Stimulated activated CD4-positive, alpha-beta T cell treated with anti-CD3 and anti-CD28 coated beads, Interleukin-15, amount 100 ng/mL, for 24 hours (primary cell): ENCODE data around the gene SPINT2.

Experiments used
- DNase-seq: peaks from one replicate; pipeline ENCODE4 v3.0.0-alpha.2; 2020

SPINT2 gene

DNA sequence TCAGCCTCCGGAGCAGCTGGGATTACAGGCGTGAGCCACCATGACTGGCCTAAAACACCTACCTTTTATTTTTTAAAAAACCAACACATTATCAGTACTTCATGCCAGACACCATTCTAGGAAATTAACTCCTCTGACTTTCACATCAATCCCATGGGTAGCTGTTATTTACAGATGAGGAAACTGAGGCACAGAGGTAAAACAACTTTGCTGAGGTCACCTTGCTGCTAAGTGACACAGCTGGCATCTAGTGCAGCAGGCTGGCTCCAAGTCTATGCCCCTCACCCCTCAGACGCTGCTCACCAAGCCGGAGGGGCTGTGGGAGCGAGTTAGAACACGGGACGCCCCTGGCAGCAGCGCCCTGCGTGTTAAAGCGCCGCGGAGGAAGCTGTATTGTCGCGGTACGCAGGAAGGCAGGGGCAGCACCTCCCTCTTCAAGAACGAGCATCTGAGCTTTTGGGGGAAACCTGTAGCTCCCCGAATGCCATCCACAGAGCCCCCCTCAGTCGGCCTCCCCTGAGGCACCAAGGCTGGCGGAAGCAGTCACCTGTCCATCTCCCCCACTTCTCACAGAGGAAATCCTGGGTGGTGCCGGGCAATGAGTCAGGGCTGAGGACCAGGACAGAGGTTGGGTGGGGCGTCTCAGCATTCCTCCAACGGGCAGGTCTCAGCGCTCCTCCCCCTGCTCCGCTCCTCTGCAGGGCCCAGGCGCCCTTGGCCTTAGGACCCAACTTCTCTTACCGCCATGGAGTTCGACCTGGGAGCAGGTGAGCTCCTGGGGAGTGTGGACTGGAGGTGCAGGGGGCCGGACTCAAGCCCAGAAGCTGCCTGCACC is 39.4 kb downstream of the SPINT2 start, which contains the start of gene C19orf33:
C19orf33 (plus strand) TSS at position 735 of the 835 bp plus-strand sequence; CDS start at position 746, 11 bp downstream.
- no peak for DNase-seq

DNA sequence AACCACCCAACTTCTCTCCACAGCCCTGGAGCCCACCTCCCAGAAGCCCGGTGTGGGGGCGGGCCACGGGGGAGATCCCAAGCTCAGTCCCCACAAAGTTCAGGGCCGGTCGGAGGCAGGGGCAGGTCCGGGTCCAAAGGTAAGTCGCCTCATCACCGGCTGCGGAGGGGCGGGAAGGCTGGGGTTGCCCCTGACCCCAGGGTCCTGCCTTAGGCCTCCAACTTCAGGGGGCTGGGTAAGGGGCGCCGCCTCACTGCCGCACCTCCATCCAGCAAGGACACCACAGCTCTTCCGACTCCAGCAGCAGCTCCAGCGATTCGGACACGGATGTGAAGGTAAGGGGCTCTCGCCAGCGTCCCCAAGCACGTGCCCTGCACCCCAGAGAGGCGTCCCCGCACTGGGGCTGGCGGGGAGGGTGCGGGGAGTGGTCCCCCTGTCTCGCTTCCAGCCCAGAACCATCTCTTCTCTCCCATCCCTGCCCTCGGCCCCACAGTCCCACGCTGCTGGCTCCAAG is 40.0 kb downstream of the SPINT2 start:
- no peak for DNase-seq

DNA sequence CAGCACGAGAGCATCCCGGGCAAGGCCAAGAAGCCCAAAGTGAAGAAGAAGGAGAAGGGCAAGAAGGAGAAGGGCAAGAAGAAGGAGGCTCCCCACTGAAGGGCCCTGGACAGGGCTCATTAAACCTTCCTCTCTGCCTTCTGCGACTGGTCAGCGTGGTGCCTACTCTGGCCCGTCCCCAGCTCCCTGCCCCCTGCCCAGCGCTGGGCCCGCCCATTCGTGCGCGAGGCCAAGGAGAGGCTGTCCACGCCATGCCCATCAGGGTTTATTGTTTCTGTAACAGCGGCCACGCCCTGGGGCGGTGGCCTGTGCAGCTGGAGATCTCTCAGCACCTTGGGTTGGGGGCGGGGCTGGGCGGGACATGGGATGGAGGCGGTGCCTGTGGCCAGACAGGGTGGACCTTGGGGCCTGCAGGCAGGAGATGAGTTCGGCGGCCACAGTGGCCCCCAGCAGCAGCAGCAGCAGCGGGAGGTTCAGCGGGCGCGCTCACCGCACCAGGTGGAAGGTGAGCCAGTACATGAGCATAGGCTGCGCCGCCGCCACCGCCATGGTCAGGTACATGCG is 40.6 kb downstream of the SPINT2 start:
- DNase-seq: no peak

DNA sequence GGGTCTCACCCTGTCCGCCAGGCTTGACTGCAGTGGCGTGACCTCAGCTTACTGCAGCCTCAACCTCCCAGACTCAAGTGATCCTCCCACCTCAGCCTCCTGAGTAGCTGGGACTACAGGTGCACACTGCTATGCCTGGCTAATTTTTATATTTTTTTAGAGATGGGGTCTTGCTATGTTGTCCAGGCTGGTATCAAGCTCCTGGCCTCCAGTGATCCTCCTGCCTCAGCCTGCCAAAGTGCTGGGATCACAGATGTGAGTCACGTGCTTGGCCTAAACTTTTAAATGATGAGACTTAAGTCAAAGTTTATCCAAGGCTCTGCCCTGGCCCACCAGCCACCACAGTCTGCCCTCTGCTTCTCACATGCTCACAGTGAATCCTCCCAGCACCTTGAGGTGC is 41.9 kb downstream of the SPINT2 start:
- no peak for DNase-seq

DNA sequence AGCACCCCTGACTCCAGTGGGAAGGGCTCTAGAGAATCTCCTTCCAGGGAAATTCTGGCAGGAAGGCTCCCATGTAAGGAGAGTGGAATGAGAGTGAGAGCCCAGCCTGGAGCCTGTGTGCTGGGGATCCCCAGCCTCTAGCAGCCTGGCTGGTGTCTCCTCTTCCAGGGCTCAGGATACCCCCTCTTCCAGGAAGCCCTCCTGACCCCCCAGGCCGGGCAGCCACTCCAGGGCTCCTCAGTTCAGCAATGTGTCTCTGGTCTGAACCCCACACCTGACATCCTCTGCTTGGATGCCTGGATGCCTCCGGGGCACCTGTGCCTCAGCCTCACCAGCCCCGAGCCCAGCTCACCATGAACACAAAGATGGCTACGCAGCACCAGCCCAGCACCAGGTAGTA is 42.7 kb downstream of the SPINT2 start:
- DNase-seq: no peak

DNA sequence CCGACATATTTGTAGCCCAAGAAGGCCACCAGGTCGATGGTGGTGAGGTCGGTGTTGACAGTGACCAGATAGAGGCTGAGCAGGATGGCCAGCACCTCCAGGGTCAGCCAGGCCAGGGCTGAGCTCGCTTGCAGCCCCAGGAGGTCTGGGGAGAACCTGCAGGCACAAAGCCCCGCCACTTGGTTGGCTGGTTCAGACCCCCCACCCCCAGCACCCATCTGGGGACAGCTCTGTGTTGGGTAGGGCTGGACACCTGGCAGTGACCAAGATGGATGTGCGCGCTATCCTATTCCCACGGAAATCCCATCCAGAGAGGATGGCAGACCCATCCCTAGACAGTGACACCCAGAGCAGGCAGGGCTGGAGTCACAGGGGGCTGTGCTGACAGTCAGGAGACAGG is 43.2 kb downstream of the SPINT2 start:
- DNase-seq: no peak

DNA sequence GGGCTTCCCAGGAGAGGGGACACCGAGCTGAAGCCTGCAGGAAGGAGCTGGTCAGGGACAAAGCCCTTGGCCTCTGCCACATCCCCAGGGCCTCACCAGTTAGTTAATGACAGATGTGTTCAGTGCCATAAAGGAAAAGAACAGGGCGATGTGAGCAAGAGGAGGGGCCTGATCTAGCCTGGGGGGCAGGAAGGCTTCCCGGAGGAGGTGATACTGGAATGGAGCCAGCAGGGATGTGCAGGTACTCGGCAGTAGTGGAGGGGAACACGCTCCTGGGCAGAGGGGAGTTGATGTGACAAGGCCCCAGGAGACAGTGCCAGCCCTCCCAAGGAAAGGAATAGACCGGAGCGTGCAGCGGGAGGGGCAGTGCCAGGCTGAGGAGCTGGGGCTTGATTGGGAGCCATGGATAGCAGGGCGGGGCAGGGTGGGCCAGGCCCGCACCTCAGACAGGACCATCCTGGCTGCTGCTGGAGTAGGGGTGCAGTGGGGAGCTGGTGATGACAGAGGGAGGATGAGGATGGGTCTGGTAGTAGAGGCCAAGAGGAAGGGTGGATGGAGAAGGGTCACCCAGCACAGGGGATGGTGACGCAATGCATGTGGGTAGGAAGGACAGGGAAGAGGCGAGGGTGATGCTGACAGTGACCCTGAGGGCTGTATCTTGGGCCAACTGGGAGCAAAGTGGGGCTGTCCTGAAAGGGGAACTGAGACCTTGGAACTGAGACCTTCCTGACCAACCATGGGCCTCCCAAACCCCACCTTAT is 43.8 kb downstream of the SPINT2 start:
- DNase-seq: no peak

DNA sequence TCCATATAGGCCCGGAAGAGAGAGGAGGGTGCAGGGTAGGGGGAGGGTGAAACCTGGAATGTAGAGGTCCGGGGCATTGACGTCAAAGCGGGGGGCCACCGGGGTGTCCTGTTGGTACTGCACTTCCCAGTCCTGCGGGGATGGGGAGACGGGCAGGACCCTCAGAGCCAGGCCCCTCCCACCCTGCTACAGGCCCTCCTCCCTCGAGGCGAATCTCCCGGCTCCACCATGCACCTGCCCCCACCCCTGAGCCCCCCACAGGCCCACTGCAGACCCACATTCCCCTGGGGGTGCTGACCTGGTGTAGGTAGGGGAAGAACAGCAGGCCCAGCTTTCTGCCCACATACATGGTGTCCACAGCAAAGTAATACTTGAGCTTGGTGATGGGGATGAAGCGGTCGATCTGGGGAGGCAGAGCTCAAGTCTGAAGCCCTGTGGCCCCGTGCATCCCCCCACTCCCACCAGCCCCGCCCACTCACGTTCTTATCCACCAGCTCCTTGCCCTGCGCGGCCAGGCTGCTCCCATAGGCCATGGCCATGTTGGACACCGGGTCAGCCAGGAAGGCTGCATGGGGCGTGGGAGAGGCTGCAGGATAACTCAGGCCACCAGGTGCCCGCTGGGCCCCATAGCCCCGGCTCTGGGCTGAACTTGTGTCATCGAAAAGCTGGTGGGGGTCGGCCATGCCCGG is 44.7 kb downstream of the SPINT2 start:
- DNase-seq: no peak

DNA sequence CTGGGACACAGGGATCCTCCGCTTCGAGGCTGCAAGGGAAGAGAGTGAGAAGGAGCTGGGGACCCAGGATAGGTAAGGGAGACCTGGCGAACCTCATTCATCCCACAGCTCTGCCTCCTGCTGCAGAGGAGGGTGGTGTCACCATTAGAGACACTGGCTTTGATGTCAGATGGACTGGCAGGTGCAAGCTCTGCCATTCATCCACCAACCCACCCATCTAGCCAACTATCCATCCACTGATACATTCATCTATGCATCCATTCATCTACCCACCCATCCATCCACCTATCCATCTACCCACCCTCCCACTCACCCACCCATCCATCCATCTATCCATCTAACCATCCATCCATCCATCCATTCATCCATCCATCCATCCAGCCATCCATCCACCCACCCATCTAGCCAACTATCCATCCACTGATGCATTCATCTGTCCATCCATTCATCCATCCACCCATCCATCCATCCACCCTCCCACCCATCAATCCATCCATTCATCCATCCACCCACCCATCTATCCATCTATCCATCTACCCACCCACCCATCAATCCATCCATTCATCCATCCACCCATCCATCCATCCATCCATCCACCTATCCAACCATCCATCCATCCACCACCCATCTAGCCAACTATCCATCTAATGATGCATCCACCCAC is 45.4 kb downstream of the SPINT2 start:
- DNase-seq: no peak

DNA sequence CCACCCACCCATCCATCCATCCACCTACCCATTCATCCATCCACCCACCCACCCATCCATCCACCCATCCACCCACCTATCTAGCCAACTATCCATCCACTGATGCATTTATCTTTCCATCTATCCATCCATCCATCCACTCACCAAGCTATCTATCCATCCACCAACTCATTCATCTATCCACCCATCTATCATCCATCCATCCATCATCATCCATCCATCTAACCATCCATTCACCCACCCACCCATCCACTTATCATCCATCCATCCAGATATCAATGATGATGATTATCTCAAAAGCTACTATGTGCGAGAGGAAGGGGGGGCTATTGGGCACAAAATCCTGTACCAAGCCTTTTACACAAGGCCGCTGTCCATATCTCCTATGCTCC is 45.9 kb downstream of the SPINT2 start:
- DNase-seq: no peak

DNA sequence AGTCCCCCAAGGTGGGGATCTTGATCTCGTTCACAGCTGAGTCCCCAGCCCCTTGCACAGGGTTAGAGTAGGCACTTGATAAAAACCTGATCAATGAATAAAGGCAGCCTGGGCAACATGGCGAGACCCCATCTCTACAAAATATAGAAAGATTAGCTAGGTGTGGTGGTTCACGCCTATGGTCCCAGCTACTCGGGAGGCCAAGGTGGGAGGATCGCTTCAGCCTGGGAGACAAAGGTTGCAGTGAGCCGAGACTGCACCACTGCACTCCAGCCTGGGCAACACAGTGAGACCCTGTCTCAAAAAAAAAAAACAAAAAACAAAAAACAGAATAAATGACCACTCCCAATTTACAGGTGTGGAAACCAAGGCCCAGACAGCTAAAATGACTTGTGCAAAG is 46.6 kb downstream of the SPINT2 start:
- no peak for DNase-seq

DNA sequence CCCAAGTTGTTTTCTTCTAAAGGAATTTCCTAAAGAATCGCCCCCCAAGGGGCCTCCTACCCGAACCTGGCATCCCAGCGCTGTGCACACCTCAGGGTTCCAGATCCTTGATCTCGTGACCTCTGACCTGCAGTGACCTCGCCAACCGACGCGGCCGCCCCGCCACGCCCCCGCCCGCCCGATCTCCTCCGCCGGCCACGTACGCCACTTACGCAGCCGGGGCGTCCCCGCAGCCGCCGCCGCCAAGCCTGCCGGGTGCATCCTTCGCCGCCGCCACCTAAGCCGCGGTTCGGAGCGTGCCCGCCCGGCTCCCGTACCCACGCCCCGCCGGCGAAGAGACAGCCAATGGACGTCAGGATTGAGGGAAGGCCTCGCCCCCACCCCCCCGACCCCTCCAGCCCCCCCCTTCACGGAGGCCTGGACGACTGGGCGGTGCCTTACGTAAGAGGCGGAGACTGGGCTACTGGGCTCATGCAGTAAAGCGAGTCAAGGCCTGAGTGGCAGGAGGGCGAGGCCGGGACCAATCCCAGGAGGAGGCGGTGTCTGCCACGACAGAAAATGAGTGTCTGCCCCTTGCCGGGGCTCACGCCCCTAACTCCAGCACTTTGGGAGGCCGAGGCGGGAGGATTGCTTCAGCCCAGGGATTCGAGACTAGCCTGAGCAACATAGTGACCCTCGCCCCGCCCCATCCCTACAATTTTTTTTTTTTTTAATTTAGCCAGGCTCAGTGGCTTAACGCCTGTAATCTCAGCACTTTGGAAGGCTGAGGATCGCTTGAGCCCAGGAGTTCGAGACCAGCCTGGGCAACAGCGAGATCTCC is 51.5 kb downstream of the SPINT2 start, which contains the start of gene YIF1B:
YIF1B (minus strand) TSS at position 291 of the 820 bp plus-strand sequence; CDS start at position 261, 30 bp downstream.
- DNase-seq: peak; percentile 98

DNA sequence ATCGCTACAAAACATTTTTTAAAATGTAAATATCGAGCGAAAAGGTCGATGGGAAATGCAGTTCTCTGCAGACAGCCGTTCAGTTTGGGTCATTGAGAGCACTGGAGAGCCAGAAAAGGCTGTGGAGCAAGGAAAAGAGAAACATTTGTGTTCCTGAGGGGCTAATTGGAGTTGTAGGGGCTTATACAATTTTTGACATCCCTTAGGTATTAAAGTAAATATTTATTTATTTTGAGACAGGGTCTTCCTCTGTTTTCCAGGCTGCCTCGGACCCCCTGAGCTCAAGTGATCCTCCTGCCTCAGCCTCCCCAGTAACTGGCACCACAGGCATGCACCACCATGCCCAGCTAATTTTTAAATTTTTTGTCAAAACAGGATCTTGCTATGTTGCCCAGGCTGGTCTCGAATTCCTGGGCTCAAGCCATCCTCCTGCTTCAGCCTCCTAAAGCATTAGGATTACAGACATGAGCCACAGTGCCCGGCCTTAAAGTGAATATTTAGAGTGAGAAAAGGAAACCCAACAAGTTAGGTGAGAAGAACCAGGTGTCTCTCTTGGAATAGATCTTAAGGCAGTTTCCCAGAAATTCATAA is 52.2 kb downstream of the SPINT2 start:
- no peak for DNase-seq

DNA sequence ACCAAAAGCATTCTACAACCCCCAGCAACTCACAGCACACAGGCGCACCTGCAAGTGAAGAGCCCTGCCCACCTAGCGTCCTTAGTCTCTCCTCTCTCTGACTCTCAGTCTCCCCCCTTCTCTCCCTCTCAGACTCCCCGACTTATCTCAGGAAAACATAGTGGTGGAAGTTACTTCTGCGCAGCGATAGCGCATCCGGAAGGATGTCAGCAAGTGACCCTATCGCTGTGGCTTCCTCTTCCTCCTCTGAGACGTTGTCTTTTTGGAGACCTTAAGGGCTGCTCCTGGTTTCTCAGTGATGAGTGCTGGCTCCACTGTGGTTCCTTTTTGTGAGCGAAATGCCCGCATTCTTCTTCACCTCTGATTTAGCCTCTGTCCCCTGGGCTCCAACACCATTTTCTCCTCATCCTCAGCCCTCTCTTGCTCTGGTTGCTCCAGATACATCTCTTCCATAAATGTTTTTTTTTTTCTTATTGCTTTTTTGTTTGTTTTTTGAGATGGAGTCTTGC is 52.8 kb downstream of the SPINT2 start:
- DNase-seq: peak; percentile 23

DNA sequence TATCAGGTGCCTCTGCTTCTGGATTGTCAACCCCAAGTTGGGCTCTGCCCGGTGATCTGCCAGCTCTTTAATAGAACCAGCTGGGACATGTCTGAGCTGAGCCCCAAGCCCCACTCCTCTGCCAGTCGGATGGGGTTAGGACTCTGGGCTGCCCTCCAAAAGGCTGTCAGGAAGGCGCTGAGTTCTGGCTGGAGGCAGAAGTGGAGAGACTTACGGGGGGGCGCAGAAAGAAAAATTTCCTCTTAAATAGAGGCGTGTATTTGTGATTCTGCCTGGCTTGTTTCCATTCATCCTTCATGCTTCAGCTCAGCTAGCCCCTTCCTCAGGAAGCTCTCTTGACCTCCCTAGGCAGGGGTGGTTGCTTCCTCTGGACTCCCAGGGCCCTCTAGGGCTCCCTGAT is 54.3 kb downstream of the SPINT2 start:
- no peak for DNase-seq

DNA sequence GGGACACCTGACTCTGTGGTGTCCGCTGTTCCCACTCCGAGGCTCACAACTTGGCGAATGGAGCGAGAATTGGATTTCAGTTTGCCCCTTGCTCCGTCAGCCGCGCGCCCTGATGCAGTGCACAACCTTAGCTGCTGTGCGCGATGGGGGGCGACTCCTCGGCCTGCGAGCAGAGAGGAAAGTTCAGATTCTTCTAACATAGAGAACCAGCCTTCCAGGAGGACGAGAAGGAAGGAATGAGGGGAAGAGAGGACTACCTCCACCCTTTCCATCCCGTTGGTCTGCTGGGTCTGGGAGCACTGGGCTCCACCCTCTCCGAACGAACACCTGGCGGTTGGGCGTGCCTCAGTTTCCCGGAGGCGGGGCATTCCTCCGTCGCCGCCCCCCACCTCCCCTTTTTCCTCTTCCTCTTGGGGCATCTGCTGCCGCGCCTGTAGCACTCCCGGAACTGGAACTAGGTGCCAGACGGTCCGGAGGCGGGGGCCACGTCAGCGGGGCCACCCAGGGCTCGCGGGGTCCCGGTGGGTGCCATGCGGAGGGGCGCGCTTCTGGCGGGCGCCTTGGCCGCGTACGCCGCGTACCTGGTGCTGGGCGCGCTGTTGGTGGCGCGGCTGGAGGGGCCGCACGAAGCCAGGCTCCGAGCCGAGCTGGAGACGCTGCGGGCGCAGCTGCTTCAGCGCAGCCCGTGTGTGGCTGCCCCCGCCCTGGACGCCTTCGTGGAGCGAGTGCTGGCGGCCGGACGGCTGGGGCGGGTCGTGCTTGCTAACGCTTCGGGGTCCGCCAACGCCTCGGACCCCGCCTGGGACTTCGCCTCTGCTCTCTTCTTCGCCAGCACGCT is 55.3 kb downstream of the SPINT2 start, which contains the start of gene KCNK6:
KCNK6 (plus strand) TSS at position 425 of the 838 bp plus-strand sequence; CDS start at position 531, 106 bp downstream.
- DNase-seq: peak; percentile 78

DNA sequence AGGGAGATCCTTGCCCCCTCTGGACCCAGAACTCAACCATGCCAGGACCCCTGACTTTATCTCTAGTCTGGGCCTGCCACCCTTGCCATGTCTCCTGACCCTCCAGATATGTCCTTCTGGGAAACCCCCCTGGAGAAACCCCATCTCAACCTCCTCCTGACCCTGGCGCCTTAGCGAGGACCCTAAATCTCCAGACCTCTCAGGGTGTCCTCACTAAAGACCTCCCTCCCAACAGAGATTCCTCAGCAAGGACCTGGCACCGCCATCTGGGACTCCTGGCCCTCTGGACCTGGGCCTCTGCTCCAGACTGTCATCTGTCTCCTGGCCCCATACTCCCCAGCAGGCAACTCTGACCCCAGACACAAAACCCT is 56.6 kb downstream of the SPINT2 start:
- DNase-seq: no peak

DNA sequence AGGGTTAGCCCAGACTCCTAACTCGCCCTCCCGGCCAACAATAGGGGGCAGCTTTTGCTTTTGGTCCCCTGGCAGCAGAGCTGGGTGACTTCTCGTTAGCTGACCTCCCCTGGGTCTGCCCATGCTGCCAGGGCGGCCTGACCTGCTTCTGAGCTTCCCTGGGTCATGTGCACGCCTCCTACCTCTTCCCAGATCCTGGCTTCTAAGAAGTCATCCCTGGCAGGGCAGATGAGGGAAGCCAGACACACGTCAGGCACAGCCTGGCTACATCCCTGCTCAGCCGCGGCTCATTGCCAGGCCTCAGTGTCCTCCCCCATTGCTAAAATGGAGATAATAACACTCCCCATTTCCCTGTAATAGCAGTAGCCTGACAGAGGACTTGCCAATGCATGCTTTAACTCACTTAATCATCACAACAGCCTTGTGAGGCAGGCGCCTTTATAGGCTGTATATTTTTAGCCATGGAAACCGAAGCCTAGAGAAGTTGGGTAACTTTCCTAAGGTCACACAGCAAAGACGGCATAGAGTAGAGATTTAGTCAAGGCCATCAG is 57.3 kb downstream of the SPINT2 start:
- no peak for DNase-seq

DNA sequence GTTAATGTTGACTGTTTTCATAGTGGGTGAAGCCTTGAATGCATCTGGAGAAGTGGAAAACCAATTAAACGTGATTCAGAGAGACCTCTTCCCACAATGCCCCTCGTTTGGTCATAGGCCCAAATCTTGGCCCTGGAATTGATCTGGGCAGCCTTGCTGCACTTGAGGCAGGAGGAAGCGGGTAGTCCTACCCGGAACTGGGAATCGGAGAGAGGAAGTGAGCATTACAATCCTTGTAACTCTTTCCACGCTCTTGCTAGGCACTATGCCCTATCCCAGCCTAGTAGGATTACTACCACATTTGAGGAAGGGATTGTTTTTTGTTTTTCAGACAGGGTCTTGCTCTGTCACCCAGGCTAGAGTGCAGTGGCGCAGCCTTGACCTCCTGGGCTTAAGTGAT is 58.9 kb downstream of the SPINT2 start:
- DNase-seq: no peak
